ENCODE measurements around the gene CPB2.

The CPB2 gene

GRCh38 chr13:46079770-46080169 lies 25.1 kb downstream of the CPB2 start:
- TF ChIP-seq EZH2phosphoT487 (IDR thresholded peaks at IDR 0.05; ENCODE audit: low read depth) (no peak), CTCF (IDR thresholded peaks at IDR 0.05; ENCODE audit: low read depth, low read length) (no peak)
- H3K4me1 ChIP-seq (ENCODE audit: low read length): peaks cover 17% of the 10 kb centered on the region
- no peak overlapping the region for H3K4me2 ChIP-seq (ENCODE audit: low read length)
- H3K36me3 ChIP-seq (replicated peaks; ENCODE audit: low read depth, low read length): no peaks in the 10 kb centered on the region
- no peak overlapping the region for H3K27ac ChIP-seq (ENCODE audit: low read length)
- H3K79me2 ChIP-seq (ENCODE audit: low read length): no peaks in the 10 kb centered on the region
- H3K9me3 ChIP-seq (ENCODE audit: insufficient read depth, low read length): no peaks in the 10 kb centered on the region
- no peak overlapping the region for H3K4me3 ChIP-seq (ENCODE audit: low read length)
- H2AFZ ChIP-seq (ENCODE audit: low read depth, low read length): no peak overlapping the region
- no peaks in the 10 kb centered on the region for H4K20me1 ChIP-seq (ENCODE audit: insufficient read depth, low read length)
- no peaks in the 10 kb centered on the region for H3K27me3 ChIP-seq (ENCODE audit: low read depth, low read length)
- H3K9ac ChIP-seq (ENCODE audit: low read length): no peak overlapping the region

GRCh38 chr13:46077265-46077664 lies 27.6 kb downstream of the CPB2 start:
- H4K20me1 ChIP-seq (ENCODE audit: insufficient read depth, low read length): no peaks in the 10 kb centered on the region
- no peak overlapping the region for H3K4me3 ChIP-seq (ENCODE audit: low read length)
- H3K9ac ChIP-seq (ENCODE audit: low read length): no peak overlapping the region
- H3K79me2 ChIP-seq (ENCODE audit: low read length): no peaks in the 10 kb centered on the region
- H3K27ac ChIP-seq (ENCODE audit: low read length): no peak overlapping the region
- H3K36me3 ChIP-seq (replicated peaks; ENCODE audit: low read depth, low read length): no peaks in the 10 kb centered on the region
- no peaks in the 10 kb centered on the region for H3K27me3 ChIP-seq (ENCODE audit: low read depth, low read length)
- no peak overlapping the region for H3K4me2 ChIP-seq (ENCODE audit: low read length)
- H2AFZ ChIP-seq (ENCODE audit: low read depth, low read length): no peak overlapping the region
- TF ChIP-seq CTCF (IDR thresholded peaks at IDR 0.05; ENCODE audit: low read depth, low read length) (no peak), EZH2phosphoT487 (IDR thresholded peaks at IDR 0.05; ENCODE audit: low read depth) (no peak)
- no peaks in the 10 kb centered on the region for H3K9me3 ChIP-seq (ENCODE audit: insufficient read depth, low read length)
- H3K4me1 ChIP-seq (ENCODE audit: low read length): peaks cover 27% of the 10 kb centered on the region

- Histone ChIP-seq H3K27ac (ENCODE audit: low read length) (no peak overlapping the region), H3K4me3 (ENCODE audit: low read length) (no peak overlapping the region), H3K36me3 (replicated peaks; ENCODE audit: low read depth, low read length) (no peaks in the 10 kb centered on the region), H2AFZ (ENCODE audit: low read depth, low read length) (no peak overlapping the region), H3K9ac (ENCODE audit: low read length) (no peak overlapping the region), H3K4me2 (ENCODE audit: low read length) (no peak overlapping the region), H3K9me3 (ENCODE audit: insufficient read depth, low read length) (no peaks in the 10 kb centered on the region), H4K20me1 (ENCODE audit: insufficient read depth, low read length) (no peaks in the 10 kb centered on the region), H3K4me1 (ENCODE audit: low read length) (peaks cover 32% of the 10 kb centered on the region), H3K79me2 (ENCODE audit: low read length) (no peaks in the 10 kb centered on the region), H3K27me3 (ENCODE audit: low read depth, low read length) (no peaks in the 10 kb centered on the region)
- no peak for TF ChIP-seq CTCF (IDR thresholded peaks at IDR 0.05; ENCODE audit: low read depth, low read length)
- TF ChIP-seq EZH2phosphoT487 (IDR thresholded peaks at IDR 0.05; ENCODE audit: low read depth): no peak
Observed at GRCh38 chr13:46076827-46077226, 28.0 kb downstream of the CPB2 start.

GRCh38 chr13:46075811-46076210 lies 29.0 kb downstream of the CPB2 start:
- Histone ChIP-seq H2AFZ (ENCODE audit: low read depth, low read length) (no peak overlapping the region), H3K9me3 (ENCODE audit: insufficient read depth, low read length) (no peaks in the 10 kb centered on the region), H4K20me1 (ENCODE audit: insufficient read depth, low read length) (no peaks in the 10 kb centered on the region), H3K9ac (ENCODE audit: low read length) (no peak overlapping the region), H3K27ac (ENCODE audit: low read length) (no peak overlapping the region), H3K27me3 (ENCODE audit: low read depth, low read length) (no peaks in the 10 kb centered on the region), H3K4me1 (ENCODE audit: low read length) (peaks cover 42% of the 10 kb centered on the region), H3K4me2 (ENCODE audit: low read length) (no peak overlapping the region), H3K36me3 (replicated peaks; ENCODE audit: low read depth, low read length) (no peaks in the 10 kb centered on the region), H3K79me2 (ENCODE audit: low read length) (no peaks in the 10 kb centered on the region), H3K4me3 (ENCODE audit: low read length) (no peak overlapping the region)
- no peak for TF ChIP-seq CTCF (IDR thresholded peaks at IDR 0.05; ENCODE audit: low read depth, low read length)
- no peak for TF ChIP-seq EZH2phosphoT487 (IDR thresholded peaks at IDR 0.05; ENCODE audit: low read depth)

All from OCI-LY3 (cell line).